Measurements from ENCODE around the gene DCLK2.

The DCLK2 gene

GRCh38 chr4:150209140-150209829, 131.0 kb downstream of the DCLK2 start:
- peak; percentile 57 for DNase-seq (ENCODE audit: low spot score)

GRCh38 chr4:150211016-150211415, 132.8 kb downstream of the DCLK2 start:
- DNase-seq (ENCODE audit: low spot score) = no peak

GRCh38 chr4:150211799-150212445, 133.7 kb downstream of the DCLK2 start:
- no peak for DNase-seq (ENCODE audit: low spot score)

GRCh38 chr4:150212485-150212884, 134.2 kb downstream of the DCLK2 start:
- no peak for DNase-seq (ENCODE audit: low spot score)

- DNase-seq (ENCODE audit: low spot score) = no peak
These were observed 134.7 kb downstream of the DCLK2 start for GRCh38 chr4:150212927-150213326.

GRCh38 chr4:150215601-150216000, 137.4 kb downstream of the DCLK2 start:
- no peak for DNase-seq (ENCODE audit: low spot score)

GRCh38 chr4:150216726-150217125, 138.5 kb downstream of the DCLK2 start:
- no peak for DNase-seq (ENCODE audit: low spot score)

GRCh38 chr4:150217192-150217591, 138.9 kb downstream of the DCLK2 start:
- peak; percentile 81 for DNase-seq (ENCODE audit: low spot score)

GRCh38 chr4:150217808-150218207, 139.6 kb downstream of the DCLK2 start:
- DNase-seq (ENCODE audit: low spot score) = peak; percentile 15

- DNase-seq (ENCODE audit: low spot score) = no peak
These were observed 140.2 kb downstream of the DCLK2 start for GRCh38 chr4:150218447-150218846.

- no peak for DNase-seq (ENCODE audit: low spot score)
These were observed 141.6 kb downstream of the DCLK2 start for GRCh38 chr4:150219841-150220240.

- peak; percentile 21 for DNase-seq (ENCODE audit: low spot score)
These were observed 146.8 kb downstream of the DCLK2 start for GRCh38 chr4:150224896-150225591.

GRCh38 chr4:150229520-150229919, 151.3 kb downstream of the DCLK2 start:
- peak; percentile 65 for DNase-seq (ENCODE audit: low spot score)

- no peak for DNase-seq (ENCODE audit: low spot score)
These were observed 152.3 kb downstream of the DCLK2 start for GRCh38 chr4:150230561-150230960.

- no peak for DNase-seq (ENCODE audit: low spot score)
These were observed 153.0 kb downstream of the DCLK2 start for GRCh38 chr4:150231107-150231770.

GRCh38 chr4:150232029-150232428, 153.8 kb downstream of the DCLK2 start:
- no peak for DNase-seq (ENCODE audit: low spot score)

- no peak for DNase-seq (ENCODE audit: low spot score)
These were observed 156.0 kb downstream of the DCLK2 start for GRCh38 chr4:150234246-150234645.

GRCh38 chr4:150235317-150235716, 157.1 kb downstream of the DCLK2 start:
- no peak for DNase-seq (ENCODE audit: low spot score)

GRCh38 chr4:150235808-150236271, 157.6 kb downstream of the DCLK2 start:
- DNase-seq (ENCODE audit: low spot score) = no peak

- peak; percentile 46 for DNase-seq (ENCODE audit: low spot score)
These were observed 158.4 kb downstream of the DCLK2 start for GRCh38 chr4:150236626-150237025.

- peak; percentile 84 for DNase-seq (ENCODE audit: low spot score)
These were observed 159.0 kb downstream of the DCLK2 start for GRCh38 chr4:150237110-150237872.

- DNase-seq (ENCODE audit: low spot score) = no peak
These were observed 160.3 kb downstream of the DCLK2 start for GRCh38 chr4:150238591-150238990.

Measured in kidney capillary endothelial cell (primary cell).